ENCODE data around the gene CETP.

- no peak for TF ChIP-seq CTCF (optimal IDR thresholded peaks at IDR 0.05 in 1 of 3, IDR thresholded peaks at IDR 0.05 in 1 of 3, conservative IDR thresholded peaks at IDR 0.05 in 1 of 3; ENCODE audit: extremely low read depth in 1 of 3, insufficient read depth in 2 of 3, low read length in 3 of 3)
- no peak for TF ChIP-seq EZH2 (IDR thresholded peaks at IDR 0.05; ENCODE audit: low read length)
Observed at GRCh38 chr16:57009643-57010170, 48.0 kb downstream of the CETP start.
